Spleen (tissue), 7 donors: Measurements from ENCODE around the gene YIPF2.

Experiments used
- CTCF ChIP-seq, 11 experiments: fragments of 200-600 bp in 7 of 11; fragments of 450-650 bp in 4 of 11; sonication (generic) in 4 of 11; IDR thresholded peaks in 8 of 11; conservative IDR thresholded peaks in 3 of 11; 1 replicate in 7 of 11; 2 replicates in 4 of 11; pipeline versions ENCODE4 v1.4.0 to v1.8.0; 2016 to 2021; ENCODE audit warnings: antibody characterized with exemption in 11 of 11, inconsistent platforms in 4 of 11, mild to moderate bottlenecking in 1 of 11
- POLR2A ChIP-seq, 3 donors: fragments of 450-650 bp; IDR thresholded peaks; one replicate each; pipeline ENCODE4 v1.5.1; 2017; ENCODE audit warnings: antibody characterized with exemption in 3 of 3, mild to moderate bottlenecking in 1 of 3
- POLR2AphosphoS5 ChIP-seq, 3 donors: sonication (generic); formaldehyde crosslinking; IDR thresholded peaks; one replicate each; pipeline ENCODE4 v1.5.1; 2017; ENCODE audit warnings: antibody characterized with exemption in 3 of 3
- donor health status: DM: no; HTN: no; CAD: no; lungs with moderate emphysema.
- donor health status: DM: no; HTN: no; CAD: no.
- donor health status: DM: no; HTN: no; CAD: no.

DNA sequence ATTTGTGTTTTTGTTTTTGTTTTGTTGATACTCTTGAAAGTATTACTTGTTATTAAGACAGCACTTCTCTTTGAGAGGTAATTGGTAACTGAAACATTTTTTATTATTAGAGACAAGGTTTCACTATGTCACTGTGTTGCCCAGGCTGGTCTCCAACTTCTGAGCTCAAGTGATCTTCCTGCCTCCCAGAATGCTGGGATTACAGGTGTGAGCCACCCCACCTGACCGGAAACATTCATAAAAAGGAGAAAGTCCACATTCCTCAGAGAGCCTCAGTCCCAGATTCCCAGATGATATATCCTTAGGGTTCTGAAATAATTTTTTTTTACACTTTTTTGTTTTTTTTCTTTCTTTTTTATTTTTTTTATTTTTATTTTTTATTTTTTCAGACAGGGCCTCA lies 54.4 kb downstream of the YIPF2 start:
- TF ChIP-seq CTCF (IDR thresholded peaks at IDR 0.05 in 8 of 11, conservative IDR thresholded peaks at IDR 0.05 in 3 of 11) = no peak
- TF ChIP-seq POLR2AphosphoS5 (IDR thresholded peaks at IDR 0.05) = no peak
- no peak for TF ChIP-seq POLR2A (IDR thresholded peaks at IDR 0.05)
